GM12892 (cell line): Measurements from ENCODE around the gene TUBB1.

Experiments
- POLR2A ChIP-seq: IDR thresholded peaks from 2 replicates; pipeline ENCODE4 v1.6.1; 2011; ENCODE audit warnings: low read depth, low read length, control low read depth
- TAF1 ChIP-seq: IDR thresholded peaks from 2 replicates; pipeline ENCODE4 v1.6.1; 2011; ENCODE audit warnings: low read depth, mild to moderate bottlenecking, control low read depth, low read length, borderline replicate concordance

DNA sequence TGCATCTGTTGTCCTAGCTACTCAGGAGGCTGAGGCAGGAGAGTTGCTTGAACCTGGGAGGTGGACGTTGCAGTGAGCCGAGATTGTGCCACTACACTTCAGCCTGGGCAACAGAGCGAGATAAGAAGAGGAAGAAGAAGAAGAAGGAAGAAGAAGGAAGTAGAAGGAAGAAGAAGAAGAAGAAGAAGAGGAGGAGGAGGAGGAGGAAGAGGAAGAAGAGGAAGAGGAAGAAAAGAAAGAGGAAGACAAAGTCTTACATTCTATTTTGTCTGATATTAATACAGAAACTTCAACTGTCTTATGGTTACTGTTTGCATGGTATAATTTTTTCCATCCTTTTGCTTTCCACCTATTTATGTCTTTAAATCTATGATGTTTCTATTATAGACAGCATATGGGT is 45.4 kb upstream of the TUBB1 start:
- TF ChIP-seq POLR2A = no peak
- no peak for TF ChIP-seq TAF1
